Iris pigment epithelial cell (primary cell): ENCODE results near the gene FNDC3B.
A peak's percentile ranks its signal among the peaks of the same experiment; 100 is the strongest.

Experiments used
- DNase-seq: peaks from one replicate; pipeline ENCODE4 v3.0.0-alpha.2; 2011; ENCODE audit warnings: low read depth

Gene FNDC3B

DNA sequence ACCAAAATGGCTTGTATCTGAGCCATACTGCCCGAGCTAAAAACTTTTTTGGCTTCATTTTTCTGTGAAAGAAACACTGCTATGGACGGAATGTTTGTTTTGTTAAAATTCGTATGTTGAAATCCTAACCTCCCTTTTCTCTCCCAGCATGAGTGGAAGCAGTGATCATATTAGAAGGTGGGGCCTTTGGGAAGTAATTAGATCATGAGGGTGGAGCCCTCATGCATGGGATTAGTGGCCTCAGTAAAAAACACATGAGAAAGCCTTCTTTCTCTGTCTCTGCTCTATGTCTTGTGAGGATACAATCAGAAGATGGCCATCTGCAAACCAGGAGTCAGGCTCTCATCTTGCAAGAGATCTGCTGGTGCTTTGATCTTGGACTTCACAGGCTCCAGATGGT, 7.4 kb upstream of the FNDC3B start:
- peak; percentile 64 for DNase-seq

GRCh38 chr3:172033396-172033795, 6.0 kb upstream of the FNDC3B start:
- no peak for DNase-seq

DNA sequence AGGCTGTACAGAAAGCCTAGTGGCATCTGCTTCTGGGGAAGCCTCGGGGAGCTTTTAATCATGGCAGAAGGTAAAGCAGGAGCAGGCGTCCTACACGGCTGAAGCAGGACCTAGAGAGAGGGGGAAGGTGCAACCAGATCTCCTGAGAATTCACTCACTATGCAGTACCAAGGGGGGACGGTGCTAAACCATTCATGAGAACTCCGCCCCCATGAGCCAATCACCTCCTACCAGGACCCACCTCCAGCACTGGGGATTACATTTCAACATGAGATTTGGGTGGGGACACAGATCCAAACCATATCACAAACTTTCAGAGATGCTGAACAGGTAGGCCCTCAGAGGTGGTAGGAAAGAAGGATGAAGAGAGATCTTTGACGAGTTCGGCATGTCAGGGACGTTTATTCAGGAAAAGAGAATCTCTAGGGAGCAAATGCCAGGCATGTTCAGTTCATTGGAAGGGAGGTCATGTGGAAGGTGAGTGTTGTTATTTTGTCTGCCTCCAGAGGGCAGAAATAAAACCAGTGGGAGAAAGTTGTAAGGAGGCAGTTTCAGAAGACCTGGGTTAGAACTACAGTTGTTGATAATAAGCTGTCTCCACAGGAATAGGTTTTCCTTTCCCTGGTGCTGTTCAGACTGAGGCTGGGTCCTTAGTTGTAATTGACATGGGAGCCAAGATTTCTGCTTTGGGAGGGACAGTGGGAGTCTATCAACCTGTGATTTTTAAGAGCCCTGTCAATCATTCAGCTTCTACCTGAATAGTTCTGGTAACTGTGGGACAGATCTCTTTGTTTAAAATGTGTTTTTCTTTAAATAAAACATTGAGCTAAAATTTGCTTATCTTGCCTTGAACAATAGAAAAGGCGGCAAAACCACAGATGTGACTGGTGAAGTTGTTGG, 4.3 kb upstream of the FNDC3B start:
- DNase-seq: peak; percentile 42

- no peak for DNase-seq
Measured at GRCh38 chr3:172036541-172037215, 2.7 kb upstream of the FNDC3B start.

GRCh38 chr3:172038798-172039435, 461 bp upstream of the FNDC3B start:
- peak; percentile 74 for DNase-seq

GRCh38 chr3:172040078-172040980, 951 bp downstream of the FNDC3B start:
- peak; percentile 89 for DNase-seq

GRCh38 chr3:172040981-172041963, 1.9 kb downstream of the FNDC3B start:
- no peak for DNase-seq

GRCh38 chr3:172042136-172042662, 2.8 kb downstream of the FNDC3B start:
- no peak for DNase-seq

DNA sequence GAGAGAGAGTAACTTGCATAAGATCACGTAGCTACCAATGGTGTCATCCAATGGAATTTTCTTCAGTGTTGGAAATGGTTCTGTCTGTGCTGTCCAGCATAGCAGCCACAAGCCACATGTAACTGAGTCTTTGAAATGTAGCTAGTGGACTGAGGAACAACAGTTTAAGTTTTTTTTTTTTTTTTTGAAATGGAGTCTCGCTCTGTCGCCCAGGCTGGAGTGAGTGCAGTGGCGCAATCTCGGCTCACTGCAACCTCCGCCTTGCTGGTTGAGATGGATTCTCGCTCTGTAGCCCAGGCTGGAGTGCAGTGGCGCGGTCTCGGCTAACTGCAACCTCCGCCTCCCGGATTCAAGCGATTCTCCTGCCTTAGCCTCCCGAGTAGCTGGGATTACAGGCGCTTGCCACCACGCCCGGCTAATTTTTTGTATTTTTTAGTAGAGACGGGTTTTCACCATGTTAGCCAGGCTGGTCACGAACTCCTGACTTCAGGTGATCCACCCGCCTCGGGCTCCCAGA, 3.3 kb downstream of the FNDC3B start:
- DNase-seq: peak; percentile 83

- DNase-seq: no peak
Measured at GRCh38 chr3:172043233-172043632, 3.9 kb downstream of the FNDC3B start.

DNA sequence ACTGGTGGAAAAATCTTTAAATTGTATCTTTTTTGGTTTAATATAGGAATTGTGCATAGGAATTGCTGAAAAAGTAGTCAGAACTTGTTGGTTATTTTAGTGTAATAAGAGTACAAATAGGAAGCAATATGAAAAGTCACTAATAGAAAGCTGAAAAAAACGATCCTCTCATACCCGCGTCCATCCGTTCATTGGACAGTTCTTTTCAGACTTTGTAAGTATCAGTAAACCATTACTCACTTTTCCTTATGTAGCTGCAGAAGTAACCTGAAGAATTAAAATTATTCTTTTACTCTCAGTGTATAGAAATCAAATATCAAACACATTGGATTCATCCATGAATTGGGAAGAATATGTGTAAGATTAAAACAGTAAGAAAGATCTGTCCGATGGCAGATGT, 4.4 kb downstream of the FNDC3B start:
- DNase-seq: no peak

GRCh38 chr3:172044833-172045585, 5.6 kb downstream of the FNDC3B start:
- peak; percentile 32 for DNase-seq

DNA sequence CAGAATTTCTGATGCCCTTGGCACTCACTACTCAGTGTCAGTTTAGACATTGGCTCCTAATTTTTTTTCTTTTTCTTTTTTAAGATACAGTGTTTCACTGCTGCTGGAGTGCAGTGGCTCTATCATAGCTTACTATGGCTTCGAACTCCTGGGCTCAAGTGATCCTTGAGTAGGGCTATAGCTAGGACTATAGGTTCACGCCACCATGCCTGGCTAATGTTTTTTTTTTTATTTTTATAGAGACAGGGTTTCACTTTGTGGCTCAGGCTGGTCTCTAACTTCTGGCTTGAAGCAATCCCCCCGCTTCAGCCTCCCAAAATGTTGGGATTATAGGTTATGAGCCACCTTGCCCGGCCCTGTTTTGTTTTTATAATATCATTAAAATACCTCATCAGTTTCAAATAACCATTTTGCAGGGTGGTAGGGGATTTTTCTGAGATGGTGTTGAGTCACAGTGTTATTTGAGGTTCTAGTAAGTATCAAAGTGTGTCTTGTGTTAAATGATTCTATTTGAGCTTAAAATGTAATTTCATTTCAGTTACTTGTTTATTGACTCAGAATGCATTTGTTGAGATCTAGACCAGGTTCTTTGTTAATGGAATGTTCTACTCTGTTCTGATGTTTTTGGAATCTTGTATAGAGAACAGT, 7.0 kb downstream of the FNDC3B start:
- peak; percentile 56 for DNase-seq

GRCh38 chr3:172047567-172048115, 8.3 kb downstream of the FNDC3B start:
- no peak for DNase-seq

DNA sequence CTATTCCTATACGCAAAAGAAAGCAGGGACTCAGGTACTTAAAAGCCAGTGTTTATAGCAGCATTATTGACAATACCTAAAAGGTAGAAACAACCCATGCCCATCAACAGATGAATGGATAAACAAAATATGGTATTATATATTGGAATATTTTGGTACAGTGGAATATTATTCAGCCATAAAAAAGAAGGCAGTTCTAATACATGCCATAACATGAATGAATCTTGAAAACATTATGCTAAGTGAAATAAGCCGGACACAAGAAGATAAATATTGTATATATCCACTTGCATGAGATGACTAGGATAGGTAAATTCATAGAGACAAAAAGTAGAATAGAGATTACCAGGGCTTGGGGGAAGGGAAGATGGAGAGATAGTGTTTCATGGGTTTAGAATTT, 9.2 kb downstream of the FNDC3B start:
- no peak for DNase-seq

- no peak for DNase-seq
Measured at GRCh38 chr3:172051310-172051956, 12.1 kb downstream of the FNDC3B start.

DNA sequence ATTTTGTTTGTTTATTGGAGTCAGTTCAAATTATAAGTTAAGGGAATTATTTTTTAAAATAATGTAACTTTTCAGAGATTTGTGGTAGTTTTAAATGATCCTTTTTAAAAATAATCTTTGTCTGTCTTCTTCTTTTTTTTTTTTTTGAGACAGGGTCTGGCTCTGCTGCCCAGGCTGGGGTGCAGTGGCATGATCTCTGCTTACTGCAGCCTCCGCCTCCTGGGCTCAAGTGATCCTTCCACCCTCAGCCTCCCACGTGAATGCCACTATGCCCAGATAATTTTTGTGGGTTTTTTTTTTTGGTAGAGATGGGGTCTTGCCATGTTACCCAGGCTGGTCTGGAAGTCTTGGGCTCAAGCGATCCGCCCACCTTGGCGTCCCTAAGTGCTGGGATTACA, 12.6 kb downstream of the FNDC3B start:
- DNase-seq: no peak

- DNase-seq: no peak
Measured at GRCh38 chr3:172052405-172052804, 13.0 kb downstream of the FNDC3B start.
